IMR-90 (cell line): ENCODE results near the gene RMND5A. TPM values are rescaled to one million over a fixed set of nuclear protein-coding genes. Genes with fewer than 3 reads are reported as not detected.

ENCODE experiments used
- ATAC-seq: fragments of 200-7000 bp; cut with Tn5 transposase; 2 replicates; pipeline ENCODE4 v1.9.1; 2020; ENCODE audit warnings: low read depth, mild to moderate bottlenecking, moderate library complexity
- BruUV-seq: library from RNA; stranded (reverse); fragments of 400-500 nt; replicated peaks from 2 replicates; lab custom pipeline; 2021; lab: Mats Ljungman, UMichigan
- CTCF ChIA-PET: fragments of 300-600 bp; formaldehyde crosslinking; extraction: SDS; loops from one replicate; lab custom pipeline; 2021; ENCODE audit warnings: antibody characterized with exemption; lab: Yijun Ruan, JAX
- POLR2A ChIA-PET: fragments of 300-600 bp; sonication (Branson Sonifier 250); formaldehyde crosslinking; loops from one replicate; lab custom pipeline; 2022; ENCODE audit warnings: antibody characterized with exemption; ENCODE audit not compliant: unreplicated experiment; lab: Charles Lee
- DNase-seq: peaks from one replicate; pipeline ENCODE4 v3.0.0; 2013
- H2AFZ ChIP-seq: replicated peaks from 2 replicates; pipeline ENCODE3; 2013; ENCODE audit warnings: low read length, mild to moderate bottlenecking; ENCODE audit not compliant: poor library complexity
- H2AK5ac ChIP-seq: 2 replicates; pipeline ENCODE4 v1.6.1; 2013; ENCODE audit warnings: low read depth, low read length, inconsistent platforms
- H2AK9ac ChIP-seq: replicated peaks from 2 replicates; pipeline ENCODE3; 2013; ENCODE audit warnings: mild to moderate bottlenecking, low read depth, low read length, moderate library complexity; ENCODE audit not compliant: poor library complexity
- H2BK120ac ChIP-seq: 2 replicates; pipeline ENCODE4 v1.6.1; 2013; ENCODE audit warnings: low read depth, low read length, inconsistent platforms
- H2BK15ac ChIP-seq: 3 replicates; pipeline ENCODE4 v1.6.1; 2013; ENCODE audit warnings: low read depth, low read length, inconsistent platforms
- H2BK20ac ChIP-seq: 2 replicates; pipeline ENCODE4 v1.6.1; 2013; ENCODE audit warnings: low read depth, mild to moderate bottlenecking, inconsistent platforms, low read length, moderate library complexity
- H2BK5ac ChIP-seq: 2 replicates; pipeline ENCODE4 v1.6.1; 2013; ENCODE audit warnings: mild to moderate bottlenecking, low read depth, low read length, inconsistent platforms; ENCODE audit not compliant: poor library complexity, severe bottlenecking
- H3K14ac ChIP-seq: replicated peaks from 2 replicates; pipeline ENCODE4 v1.6.1; 2013; ENCODE audit warnings: low read depth, low read length, inconsistent platforms
- H3K18ac ChIP-seq: 2 replicates; pipeline ENCODE4 v1.6.1; 2013; ENCODE audit warnings: low read depth, low read length, control low read depth
- H3K23ac ChIP-seq: 2 replicates; pipeline ENCODE4 v1.6.1; 2013; ENCODE audit warnings: low read depth, low read length, inconsistent platforms
- H3K27ac ChIP-seq: 2 replicates; pipeline ENCODE4 v1.5.1; 2013; ENCODE audit warnings: mild to moderate bottlenecking, control low read depth, low read length; ENCODE audit not compliant: insufficient read depth
- H3K27me3 ChIP-seq: 2 replicates; pipeline ENCODE4 v1.6.1; 2013; ENCODE audit warnings: low read length; ENCODE audit not compliant: control insufficient read depth, insufficient read depth
- H3K36me3 ChIP-seq: 2 replicates; pipeline ENCODE4 v1.6.1; 2013; ENCODE audit warnings: low read length, mixed read lengths; ENCODE audit not compliant: control insufficient read depth, insufficient read depth
- H3K4ac ChIP-seq: 2 replicates; pipeline ENCODE4 v1.6.1; 2013; ENCODE audit warnings: low read depth, low read length, inconsistent platforms
- H3K4me1 ChIP-seq: 2 replicates; pipeline ENCODE4 v1.6.1; 2013; ENCODE audit warnings: low read length, mixed read lengths; ENCODE audit not compliant: control insufficient read depth, insufficient read depth
- H3K4me2 ChIP-seq: 2 replicates; pipeline ENCODE4 v1.6.1; 2013; ENCODE audit warnings: low read depth, mild to moderate bottlenecking, control low read depth, low read length, moderate library complexity
- H3K4me3 ChIP-seq: 2 replicates; pipeline ENCODE4 v1.5.1; 2013; ENCODE audit warnings: low read depth, mild to moderate bottlenecking, control low read depth, low read length, moderate library complexity; ENCODE audit not compliant: insufficient read depth
- H3K56ac ChIP-seq: 2 replicates; pipeline ENCODE4 v1.6.1; 2013; ENCODE audit warnings: low read length, inconsistent platforms; ENCODE audit not compliant: insufficient read depth; ENCODE audit errors: extremely low read depth
- H3K79me1 ChIP-seq, 2 experiments: 2 replicates each; pipeline ENCODE4 v1.6.1; 2013; ENCODE audit warnings: low read length in 2 of 2, inconsistent platforms in 1 of 2, low read depth in 1 of 2
- H3K9ac ChIP-seq: 2 replicates; pipeline ENCODE4 v1.6.1; 2013; ENCODE audit warnings: low read depth, low read length, control low read depth
- H3K9me1 ChIP-seq: 2 replicates; pipeline ENCODE4 v1.6.1; 2013; ENCODE audit warnings: low read length, inconsistent platforms; ENCODE audit not compliant: insufficient read depth
- H3K9me3 ChIP-seq: 2 replicates; pipeline ENCODE4 v1.6.1; 2013; ENCODE audit warnings: low read length; ENCODE audit not compliant: control insufficient read depth, insufficient read depth
- H4K20me1 ChIP-seq: 2 replicates; pipeline ENCODE4 v1.6.1; 2013; ENCODE audit warnings: low read length, inconsistent platforms; ENCODE audit not compliant: insufficient read depth
- H4K5ac ChIP-seq: 2 replicates; pipeline ENCODE4 v1.6.1; 2013; ENCODE audit warnings: mild to moderate bottlenecking, low read depth, low read length, control low read depth
- H4K8ac ChIP-seq, 2 experiments: 2 replicates each; pipeline ENCODE4 v1.6.1; 2013; ENCODE audit warnings: low read depth in 2 of 2, low read length in 2 of 2, control low read depth in 1 of 2, inconsistent platforms in 1 of 2
- H4K91ac ChIP-seq: 2 replicates; pipeline ENCODE4 v1.6.1; 2013; ENCODE audit warnings: low read depth, low read length, inconsistent platforms; ENCODE audit not compliant: insufficient read depth
- BHLHE40 ChIP-seq: fragments of 150-350 bp; IDR thresholded peaks from 2 replicates; pipeline ENCODE4 v1.6.1; 2016; ENCODE audit warnings: mild to moderate bottlenecking, low read depth, low read length
- MAFK ChIP-seq: IDR thresholded peaks from 2 replicates; pipeline ENCODE4 v1.6.1; 2012; ENCODE audit warnings: low read depth, low read length, improper control_type of control experiment
- MAZ ChIP-seq: IDR thresholded peaks from 2 replicates; pipeline ENCODE4 v1.6.1; 2012; ENCODE audit warnings: low read depth, mild to moderate bottlenecking, low read length, improper control_type of control experiment, moderate library complexity, borderline replicate concordance
- POLR2A ChIP-seq: IDR thresholded peaks from 2 replicates; pipeline ENCODE4 v1.6.1; 2012; ENCODE audit warnings: mild to moderate bottlenecking, low read depth, low read length
- RCOR1 ChIP-seq: IDR thresholded peaks from 2 replicates; pipeline ENCODE4 v1.6.1; 2012; ENCODE audit warnings: mild to moderate bottlenecking, low read length, improper control_type of control experiment; ENCODE audit not compliant: insufficient replicate concordance
- RFX5 ChIP-seq: IDR thresholded peaks from 2 replicates; pipeline ENCODE4 v1.8.0; 2012; ENCODE audit warnings: low read depth, mild to moderate bottlenecking, low read length, moderate library complexity
- WGBS, 2 experiments: methylation state at CpG; one replicate each; pipeline versions ENCODE4 v1.1.5 to v1.1.7; 2013; ENCODE audit warnings: missing lambda C conversion rate in 2 of 2; ENCODE audit not compliant: insufficient read length in 1 of 2; ENCODE audit errors: extremely low coverage in 2 of 2; 5-methylcytosine and 5-hydroxymethylcytosine counted together
- dilution Hi-C: fragments of 300-500 bp; cut with HindIII; formaldehyde crosslinking; loops from one replicate; pipeline ENCODE4 v1.14.3; 2018; ENCODE audit warnings: low sequenced_read_pairs; ENCODE audit not compliant: unreplicated experiment
- in situ Hi-C: fragments of 300-500 bp; cut with MboI; formaldehyde crosslinking; loops from 3 replicates; pipeline ENCODE4 v1.14.3; 2019; ENCODE audit warnings: low sequenced_read_pairs, inconsistent platforms, mixed read lengths
- intact Hi-C: fragments of 100-400 bp; cut with micrococcal nuclease; formaldehyde crosslinking; loops from 2 replicates; pipeline ENCODE4 v1.10.0; 2022
- polyA plus RNA-seq, 3 experiments: library from polyadenylated mRNA; depleted of rRNA; stranded (reverse); fragments of >200 nt; gene quantifications; 2 replicates each; pipeline ENCODE4 v1.2.3, GENCODE V29; 2012; ENCODE audit warnings: low replicate concordance in 1 of 3
- total RNA-seq: library from RNA; depleted of rRNA; stranded (reverse); fragments of >200 nt; gene quantifications from 2 replicates; pipeline ENCODE4 v1.2.3, GENCODE V29; 2012
- TF ChIP-seq, protein P1 (sequence below): fragments of 150-350 bp; IDR thresholded peaks from 2 replicates; pipeline ENCODE4 v1.6.1; 2016; ENCODE audit warnings: low read depth, mild to moderate bottlenecking, low read length, moderate library complexity, borderline replicate concordance

The RMND5A gene
- total and polyA plus RNA-seq, 2 of the 4 experiments (the other 2 are of a cell fraction), result 5.1 to 16.0 TPM

DNA sequence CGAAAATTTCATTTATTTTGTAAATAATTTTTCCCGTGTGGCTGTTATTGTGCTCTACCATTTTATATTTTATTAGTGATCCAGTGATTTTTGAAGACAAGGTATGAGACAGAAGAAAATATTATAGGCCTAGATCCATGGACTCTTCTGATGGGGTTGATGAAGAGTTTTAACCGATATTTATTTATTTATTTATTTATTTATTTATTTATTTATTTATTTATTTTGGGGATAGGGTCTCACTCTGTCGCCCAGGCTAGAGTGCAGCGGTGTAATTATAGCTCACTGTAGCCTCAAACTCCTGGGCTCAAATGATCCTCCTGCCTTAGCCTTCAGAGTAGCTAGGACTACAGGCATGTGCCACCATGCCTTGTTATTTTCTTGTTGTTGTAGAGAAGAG lies 33.6 kb upstream of the RMND5A start:
- in situ Hi-C loops, result no loop called here
- H3K4me2 ChIP-seq, result no peak overlapping the region

More for the DNA sequence above, 33.6 kb upstream of the RMND5A start:
- no peak overlapping the region for H2BK5ac ChIP-seq
- ATAC-seq, result no peak
- no peak overlapping the region for H3K27ac ChIP-seq
- no peak overlapping the region for H4K8ac ChIP-seq
- no peaks in the 10 kb centered on the region for H3K79me1 ChIP-seq
- BruUV-seq, result no TSS peak
- DNase-seq, result no peak
- H2BK15ac ChIP-seq, result no peak overlapping the region
- H3K14ac ChIP-seq, result no peak overlapping the region
- H3K9ac ChIP-seq, result no peak overlapping the region
- H4K5ac ChIP-seq, result no peak overlapping the region
- H3K36me3 ChIP-seq, result no peaks in the 10 kb centered on the region
- ChIA-PET POLR2A (no interaction called here), CTCF (no interaction called here)
- H3K23ac ChIP-seq, result no peak overlapping the region
- no peaks in the 10 kb centered on the region for H3K9me3 ChIP-seq
- no peak overlapping the region for H4K91ac ChIP-seq
- no peak overlapping the region for H2BK20ac ChIP-seq
- no peak overlapping the region for H2AK9ac ChIP-seq
- no peak overlapping the region for H3K4ac ChIP-seq
- no peak for TF ChIP-seq RFX5
- TF ChIP-seq MAZ, result no peak
- no peak for TF ChIP-seq POLR2A
- TF ChIP-seq BHLHE40, result no peak
- TF ChIP-seq MAFK, result no peak
- TF ChIP-seq, protein P1, sequence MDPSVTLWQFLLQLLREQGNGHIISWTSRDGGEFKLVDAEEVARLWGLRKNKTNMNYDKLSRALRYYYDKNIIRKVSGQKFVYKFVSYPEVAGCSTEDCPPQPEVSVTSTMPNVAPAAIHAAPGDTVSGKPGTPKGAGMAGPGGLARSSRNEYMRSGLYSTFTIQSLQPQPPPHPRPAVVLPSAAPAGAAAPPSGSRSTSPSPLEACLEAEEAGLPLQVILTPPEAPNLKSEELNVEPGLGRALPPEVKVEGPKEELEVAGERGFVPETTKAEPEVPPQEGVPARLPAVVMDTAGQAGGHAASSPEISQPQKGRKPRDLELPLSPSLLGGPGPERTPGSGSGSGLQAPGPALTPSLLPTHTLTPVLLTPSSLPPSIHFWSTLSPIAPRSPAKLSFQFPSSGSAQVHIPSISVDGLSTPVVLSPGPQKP, result no peak
- TF ChIP-seq RCOR1, result no peak
- no peak overlapping the region for H3K18ac ChIP-seq
- H3K9me1 ChIP-seq, result no peaks in the 10 kb centered on the region
- no peaks in the 10 kb centered on the region for H4K20me1 ChIP-seq
- H2AFZ ChIP-seq, result no peak overlapping the region
- no peaks in the 10 kb centered on the region for H3K27me3 ChIP-seq
- intact Hi-C loops, result no loop called here
- dilution Hi-C loops, result no loop called here
- H2BK120ac ChIP-seq, result no peak overlapping the region
- WGBS, 2 experiments, result no CpG with 5 or more reads among the region's 5 CpGs
- no peak overlapping the region for H3K56ac ChIP-seq
- H3K4me3 ChIP-seq, result no peak overlapping the region
- H3K4me1 ChIP-seq, result no peaks in the 10 kb centered on the region
- no peak overlapping the region for H2AK5ac ChIP-seq
